Activated CD8-positive, alpha-beta memory T cell treated with anti-CD3 and anti-CD28 coated beads for 24 hours (primary cell): ENCODE data around the gene PMAIP1.
"Not testable (repeated sequence)": the region's sequence is repeated elsewhere in the genome, so short reads cannot be mapped to it uniquely, and the experiment has no call there.

ENCODE experiments used
- DNase-seq: peaks from one replicate; pipeline ENCODE4 v3.0.0-alpha.2; 2020

Gene PMAIP1

DNA sequence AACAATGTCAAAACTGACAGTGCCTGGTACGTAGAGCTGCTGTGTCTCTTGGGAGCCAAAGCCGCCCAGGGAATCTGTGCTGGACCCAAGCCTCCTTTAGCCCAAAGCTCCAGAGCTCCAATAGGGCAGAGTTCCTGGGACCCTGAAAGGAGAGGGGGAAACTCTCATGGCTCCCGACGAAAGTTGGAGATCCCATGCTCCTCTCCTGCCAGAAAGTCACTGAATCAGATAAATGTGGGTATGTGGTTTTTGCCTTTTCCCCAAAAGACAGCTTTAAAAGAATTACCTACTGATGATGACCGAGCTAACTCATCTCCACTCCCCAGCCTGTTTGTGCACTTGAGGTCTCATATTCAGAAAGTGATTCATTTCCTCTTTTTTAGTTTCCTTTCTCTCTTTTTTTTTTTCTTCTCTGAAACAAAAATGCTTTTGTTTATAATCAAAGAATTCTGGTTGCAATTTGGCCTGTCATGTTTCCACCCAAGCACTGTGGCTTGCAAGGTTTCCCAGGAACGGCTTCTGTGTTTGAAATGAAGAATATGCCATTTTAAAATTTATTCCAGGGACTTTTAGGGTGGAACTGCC is 14.1 kb upstream of the PMAIP1 start:
- DNase-seq, result peak; percentile 64

GRCh38 chr18:59886399-59886798 is 13.4 kb upstream of the PMAIP1 start:
- DNase-seq, result not testable (repeated sequence)

GRCh38 chr18:59892123-59892522 is 7.7 kb upstream of the PMAIP1 start:
- no peak for DNase-seq

DNA sequence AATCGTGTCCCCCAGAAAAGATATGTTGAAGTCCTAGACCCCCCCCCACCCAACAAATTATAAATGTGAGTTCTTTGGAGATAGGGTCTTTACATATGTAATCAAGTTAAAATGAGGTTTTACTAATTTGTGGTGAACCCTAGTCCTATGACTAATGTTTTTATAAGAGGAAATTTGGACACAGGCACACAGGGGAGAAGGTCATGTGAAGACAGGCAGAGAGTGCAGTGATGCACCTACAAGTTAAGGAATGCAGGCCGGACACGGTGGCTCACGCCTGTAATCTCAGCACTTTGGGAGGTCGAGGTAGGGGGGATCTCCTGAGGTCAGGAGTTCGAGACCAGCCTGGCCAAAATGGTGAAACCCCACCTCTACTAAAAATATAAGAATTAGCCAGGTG is 5.8 kb upstream of the PMAIP1 start:
- DNase-seq, result no peak

DNA sequence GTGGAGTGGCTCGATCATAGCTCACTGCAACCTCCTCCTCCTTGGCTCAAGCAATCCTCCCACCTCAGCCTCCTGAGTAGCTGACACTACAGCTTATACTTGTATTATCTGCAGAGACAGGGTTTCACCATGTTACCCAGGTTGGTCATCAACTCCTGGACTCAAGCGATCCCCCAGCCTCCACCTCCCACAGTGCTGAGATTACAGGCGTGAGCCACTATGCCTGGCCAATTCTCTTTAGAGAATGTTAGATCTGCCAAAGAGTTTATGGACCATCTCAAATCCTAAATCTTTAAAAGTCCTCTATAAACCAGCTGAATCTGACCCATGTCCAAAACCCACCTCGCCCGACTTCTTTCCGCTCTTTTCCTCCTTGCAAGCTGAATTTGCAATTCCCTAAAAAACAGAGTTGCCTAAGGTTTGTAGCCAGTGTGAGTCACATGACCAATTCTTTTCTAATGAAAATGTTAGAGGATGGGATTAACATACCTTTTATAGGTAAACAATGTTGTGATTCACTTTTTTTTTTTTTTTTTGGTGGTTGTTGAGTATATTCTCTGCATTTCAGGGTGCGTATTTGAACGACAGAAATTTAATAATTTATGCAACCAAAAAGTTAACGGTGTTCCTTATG is 2.4 kb upstream of the PMAIP1 start:
- DNase-seq, result no peak

DNA sequence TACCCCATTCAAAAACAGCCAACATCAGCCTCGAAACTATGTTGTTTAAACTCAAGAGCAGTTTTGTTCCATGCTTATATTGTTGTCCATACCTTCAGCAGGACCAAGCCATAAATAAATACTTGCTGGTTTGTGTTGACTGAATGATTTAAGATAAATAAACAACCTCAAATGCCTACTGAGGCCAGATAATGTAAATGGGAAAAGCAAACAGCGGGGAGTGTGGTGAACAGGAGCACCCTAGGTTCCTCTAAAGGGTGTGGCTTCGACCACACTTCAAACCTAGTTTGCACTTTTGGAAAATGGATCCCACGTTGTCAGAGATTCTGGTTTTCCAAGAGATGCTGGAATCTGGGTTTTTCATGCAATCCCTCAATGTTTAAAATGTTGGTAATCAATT is 1.7 kb upstream of the PMAIP1 start:
- no peak for DNase-seq

DNA sequence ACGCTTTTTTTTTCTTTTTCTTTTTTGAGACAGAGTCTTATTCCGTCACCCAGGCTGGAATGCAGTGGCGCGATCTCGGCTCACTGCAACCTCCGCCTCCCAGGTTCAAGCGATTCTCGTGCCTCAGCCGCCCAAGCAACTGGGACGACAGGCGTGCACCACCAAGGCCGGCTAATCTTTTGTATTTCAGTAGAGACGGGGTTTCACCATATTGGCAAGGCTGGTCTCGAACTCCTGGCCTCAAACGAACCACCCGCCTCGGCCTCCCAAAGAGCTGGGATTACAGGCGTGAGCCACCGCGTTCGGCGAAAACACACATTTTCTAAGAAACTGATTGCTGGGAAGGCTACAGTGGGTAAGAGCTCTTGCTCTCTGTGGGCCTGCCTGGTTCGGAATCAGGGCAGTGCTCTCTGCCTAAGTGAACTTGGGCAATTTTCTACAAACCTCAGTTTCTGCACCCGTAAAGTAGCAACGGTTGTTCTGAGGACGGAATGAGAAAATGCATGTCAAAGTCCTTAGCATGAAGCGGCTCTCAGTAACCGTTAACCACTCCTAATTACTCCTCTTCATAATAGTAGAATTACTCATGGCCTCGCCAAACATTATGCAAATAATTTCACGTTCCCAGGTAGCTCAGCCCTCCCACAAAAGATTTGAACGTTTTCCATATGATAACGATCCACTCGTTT is 1.0 kb upstream of the PMAIP1 start:
- no peak for DNase-seq

- peak; percentile 85 for DNase-seq
Measured at GRCh38 chr18:59900222-59901128, 679 bp downstream of the PMAIP1 start.

GRCh38 chr18:59902131-59902992 is 2.6 kb downstream of the PMAIP1 start:
- no peak for DNase-seq

DNA sequence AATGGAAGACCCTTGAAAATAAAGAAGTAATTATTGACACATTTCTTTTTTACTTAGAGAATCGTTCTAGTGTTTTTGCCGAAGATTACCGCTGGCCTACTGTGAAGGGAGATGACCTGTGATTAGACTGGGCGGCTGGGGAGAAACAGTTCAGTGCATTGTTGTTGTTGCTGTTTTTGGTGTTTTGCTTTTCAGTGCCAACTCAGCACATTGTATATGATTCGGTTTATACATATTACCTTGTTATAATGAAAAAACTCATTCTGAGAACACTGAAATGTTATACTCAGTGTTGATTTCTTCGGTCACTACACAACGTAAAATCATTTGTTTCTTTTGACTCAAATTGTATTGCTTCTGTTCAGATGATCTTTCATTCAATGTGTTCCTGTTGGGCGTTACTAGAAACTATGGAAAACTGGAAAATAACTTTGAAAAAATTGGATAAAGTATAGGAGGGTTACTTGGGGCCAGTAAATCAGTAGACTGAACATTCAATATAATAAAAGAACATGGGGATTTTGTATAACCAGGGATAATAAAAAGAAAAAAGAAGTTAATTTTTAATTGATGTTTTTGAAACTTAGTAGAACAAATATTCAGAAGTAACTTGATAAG is 3.3 kb downstream of the PMAIP1 start:
- no peak for DNase-seq

DNA sequence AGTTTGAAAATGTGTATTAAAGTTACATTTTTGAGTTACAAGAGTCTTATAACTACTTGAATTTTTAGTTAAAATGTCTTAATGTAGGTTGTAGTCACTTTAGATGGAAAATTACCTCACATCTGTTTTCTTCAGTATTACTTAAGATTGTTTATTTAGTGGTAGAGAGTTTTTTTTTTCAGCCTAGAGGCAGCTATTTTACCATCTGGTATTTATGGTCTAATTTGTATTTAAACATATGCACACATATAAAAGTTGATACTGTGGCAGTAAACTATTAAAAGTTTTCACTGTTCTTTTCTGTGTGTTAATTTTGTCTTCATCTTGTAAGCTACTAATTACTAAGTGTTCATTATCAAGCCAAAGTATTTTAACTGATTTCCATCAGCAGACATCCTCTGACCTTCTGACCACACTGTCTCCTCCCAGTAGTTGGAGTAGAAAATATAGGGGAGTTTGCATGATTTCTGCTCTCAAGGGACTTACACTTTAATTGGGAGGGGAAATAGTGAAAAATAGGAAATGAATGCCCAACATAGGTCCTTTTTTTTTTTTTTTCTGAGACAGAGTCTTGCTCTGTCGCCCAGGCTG is 4.3 kb downstream of the PMAIP1 start:
- DNase-seq, result no peak

- DNase-seq, result no peak
Measured at GRCh38 chr18:59905686-59906091, 5.9 kb downstream of the PMAIP1 start.

- no peak for DNase-seq
Measured at GRCh38 chr18:59906203-59906602, 6.4 kb downstream of the PMAIP1 start.

DNA sequence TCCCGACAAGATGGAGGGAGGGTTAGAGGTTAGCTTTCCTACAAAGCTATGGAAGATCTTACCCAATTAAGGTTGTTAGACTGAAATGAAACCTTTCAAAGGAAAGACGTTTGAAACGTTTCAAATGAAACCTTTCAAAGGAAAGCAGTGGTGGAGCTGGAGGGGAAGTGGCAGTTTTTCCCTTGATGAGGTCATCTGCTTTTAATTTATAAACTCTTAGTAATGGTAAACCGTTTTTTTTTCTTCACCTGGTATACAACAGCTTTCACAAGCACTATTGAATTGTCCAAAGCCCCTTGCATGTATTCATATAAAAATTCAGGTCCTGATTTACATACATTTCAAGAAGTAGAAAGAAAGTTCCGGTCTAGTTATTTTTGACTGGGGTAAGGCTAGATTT is 7.4 kb downstream of the PMAIP1 start:
- DNase-seq, result no peak

DNA sequence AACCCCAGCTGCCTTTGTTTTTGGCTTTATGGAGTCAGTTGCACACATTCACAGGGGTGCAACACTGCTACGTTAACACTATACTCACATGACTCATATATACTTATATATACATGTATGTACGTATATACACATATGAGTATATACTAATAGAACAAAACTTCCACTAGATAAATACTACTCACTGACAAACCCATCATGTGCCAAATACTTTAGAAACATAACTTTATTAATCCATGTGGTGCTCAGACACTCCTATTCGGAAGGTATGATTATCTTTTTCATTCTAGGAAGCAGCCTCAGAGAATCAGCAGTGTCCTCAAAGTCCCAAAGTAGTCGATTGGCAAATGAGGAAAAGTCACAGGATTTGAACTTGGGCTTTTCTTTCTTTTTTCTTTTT is 7.9 kb downstream of the PMAIP1 start:
- no peak for DNase-seq

DNA sequence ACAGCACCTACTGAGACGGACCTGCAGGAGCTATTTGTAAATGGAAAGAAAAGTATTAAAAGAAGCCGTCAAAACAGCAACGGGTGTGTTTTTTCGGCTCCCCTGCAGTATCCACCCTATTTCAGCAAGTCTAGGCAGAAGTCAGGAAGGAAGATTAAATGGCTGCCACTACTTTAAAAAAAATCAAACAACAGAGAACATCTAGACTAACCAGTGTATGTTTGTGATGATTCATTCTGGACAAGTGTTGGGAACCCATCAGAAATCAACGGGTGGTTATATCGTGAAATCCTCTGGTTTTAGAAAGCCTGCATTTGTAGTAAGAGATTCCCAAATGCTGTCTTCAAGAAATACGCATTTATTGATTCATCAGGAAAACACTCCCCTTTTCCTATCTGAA is 9.0 kb downstream of the PMAIP1 start:
- DNase-seq, result no peak

GRCh38 chr18:59909289-59910036 is 9.7 kb downstream of the PMAIP1 start:
- DNase-seq, result no peak

DNA sequence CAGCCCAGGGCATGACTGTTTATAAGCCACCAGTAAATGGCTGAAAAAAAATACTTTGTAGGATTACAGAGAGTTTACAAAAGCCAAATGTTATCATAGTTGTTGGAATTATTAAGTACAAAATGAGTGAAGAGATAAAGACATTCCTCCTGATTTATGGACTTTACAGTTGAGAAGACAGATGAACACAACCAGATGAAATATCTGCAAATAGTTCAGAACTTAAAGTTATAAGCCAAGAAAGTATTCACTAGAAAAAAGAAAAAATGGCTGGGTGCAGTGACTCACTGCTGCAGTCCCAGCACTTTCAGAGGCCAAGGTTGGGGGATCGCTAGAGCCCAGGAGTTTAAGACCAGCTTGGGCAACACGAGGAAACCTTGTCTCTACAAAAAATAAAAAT is 11.2 kb downstream of the PMAIP1 start:
- no peak for DNase-seq

GRCh38 chr18:59911600-59911999 is 11.8 kb downstream of the PMAIP1 start:
- no peak for DNase-seq

DNA sequence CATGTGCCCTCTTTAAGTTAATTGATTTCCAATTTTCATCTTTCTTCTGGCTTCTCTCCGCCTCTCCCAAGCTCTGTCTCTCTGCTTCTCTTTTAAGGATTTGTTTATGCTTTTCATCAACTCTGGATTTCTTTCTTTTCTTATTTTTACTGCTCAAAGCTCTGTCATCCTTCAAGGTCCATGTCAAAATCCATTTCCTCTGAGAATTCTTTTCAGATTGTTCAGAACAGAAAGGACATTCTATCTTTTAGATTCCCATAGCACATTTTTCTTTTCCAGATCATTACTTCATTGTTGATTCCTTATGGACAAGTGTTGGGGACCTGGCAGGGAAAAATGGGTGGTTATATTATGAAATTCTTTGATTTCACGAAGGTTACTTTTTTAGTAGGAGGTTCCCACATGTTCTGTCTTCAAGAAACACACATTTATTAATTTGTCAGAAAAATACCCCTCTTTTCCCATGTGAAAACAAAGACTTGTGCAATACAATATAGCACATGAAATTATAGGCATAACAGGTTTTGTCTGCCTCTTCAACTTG is 12.3 kb downstream of the PMAIP1 start:
- DNase-seq, result no peak

DNA sequence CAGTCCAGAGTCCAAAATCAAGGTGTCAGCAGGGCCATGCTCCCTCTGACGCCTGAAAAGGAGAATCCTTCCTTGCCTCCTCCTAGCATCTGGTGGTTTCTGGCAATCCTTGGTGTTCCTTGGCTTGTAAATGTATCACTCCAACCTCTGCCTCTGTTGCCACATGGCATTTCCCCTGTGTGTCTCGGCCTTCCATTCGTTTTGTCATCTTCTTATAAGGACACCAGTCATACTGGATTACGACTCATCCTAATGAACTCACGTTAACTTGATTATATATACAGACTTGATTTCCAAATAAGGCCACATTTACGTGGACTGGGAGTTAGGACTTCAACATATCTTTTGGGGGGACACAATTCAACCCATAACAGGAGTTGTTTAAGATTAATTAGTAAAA is 15.8 kb downstream of the PMAIP1 start:
- DNase-seq, result no peak
